NCI-H1048 (cell line): Measurements from ENCODE around the gene SPPL3.

Experiments
- DNase-seq: peaks from one replicate; lab custom pipeline; 2025; lab: John Stamatoyannopoulos, UW

The SPPL3 gene

GRCh38 chr12:120784804-120785203 lies 119.4 kb downstream of the SPPL3 start:
- DNase-seq, result no peak

- DNase-seq, result no peak
Measured at GRCh38 chr12:120783197-120783596, 121.0 kb downstream of the SPPL3 start.

- no peak for DNase-seq
Measured at GRCh38 chr12:120775862-120776552, 128.2 kb downstream of the SPPL3 start.

GRCh38 chr12:120774169-120774916 lies 129.8 kb downstream of the SPPL3 start:
- DNase-seq, result no peak

- no peak for DNase-seq
Measured at GRCh38 chr12:120771097-120771496, 133.1 kb downstream of the SPPL3 start.

- no peak for DNase-seq
Measured at GRCh38 chr12:120767071-120768024, 136.8 kb downstream of the SPPL3 start.

GRCh38 chr12:120766566-120766965 lies 137.6 kb downstream of the SPPL3 start:
- no peak for DNase-seq

- DNase-seq, result no peak
Measured at GRCh38 chr12:120764816-120765215, 139.3 kb downstream of the SPPL3 start.

- DNase-seq, result no peak
Measured at GRCh38 chr12:120763250-120763649, 140.9 kb downstream of the SPPL3 start.

- DNase-seq, result no peak
Measured at GRCh38 chr12:120762086-120762485, 142.1 kb downstream of the SPPL3 start.

- DNase-seq, result no peak
Measured at GRCh38 chr12:120761519-120761934, 142.6 kb downstream of the SPPL3 start.

GRCh38 chr12:120760349-120761254 lies 143.6 kb downstream of the SPPL3 start:
- no peak for DNase-seq

- DNase-seq, result no peak
Measured at GRCh38 chr12:120759591-120760348, 144.4 kb downstream of the SPPL3 start.

- DNase-seq, result no peak
Measured at GRCh38 chr12:120758798-120759590, 145.2 kb downstream of the SPPL3 start.

- DNase-seq, result no peak
Measured at GRCh38 chr12:120757949-120758348, 146.2 kb downstream of the SPPL3 start.

GRCh38 chr12:120757226-120757742 lies 146.9 kb downstream of the SPPL3 start:
- DNase-seq, result no peak

- no peak for DNase-seq
Measured at GRCh38 chr12:120755269-120755668, 148.9 kb downstream of the SPPL3 start.

GRCh38 chr12:120754792-120755191 lies 149.4 kb downstream of the SPPL3 start:
- DNase-seq, result no peak

- no peak for DNase-seq
Measured at GRCh38 chr12:120751389-120751788, 152.8 kb downstream of the SPPL3 start.
